ENCODE data around the gene LIN37. TPM values are rescaled to one million over a fixed set of nuclear protein-coding genes. Genes with fewer than 3 reads are reported as not detected.

LIN37 gene
- total RNA-seq, 1 donor from 2014 or later: 18.1 TPM

GRCh38 chr19:35751839-35752745 is 3.7 kb downstream of the LIN37 start:
- DNase-seq (ENCODE audit: low read depth): no peak

- no peak for DNase-seq (ENCODE audit: low read depth)
Measured at GRCh38 chr19:35752746-35753350, 4.5 kb downstream of the LIN37 start.

DNA sequence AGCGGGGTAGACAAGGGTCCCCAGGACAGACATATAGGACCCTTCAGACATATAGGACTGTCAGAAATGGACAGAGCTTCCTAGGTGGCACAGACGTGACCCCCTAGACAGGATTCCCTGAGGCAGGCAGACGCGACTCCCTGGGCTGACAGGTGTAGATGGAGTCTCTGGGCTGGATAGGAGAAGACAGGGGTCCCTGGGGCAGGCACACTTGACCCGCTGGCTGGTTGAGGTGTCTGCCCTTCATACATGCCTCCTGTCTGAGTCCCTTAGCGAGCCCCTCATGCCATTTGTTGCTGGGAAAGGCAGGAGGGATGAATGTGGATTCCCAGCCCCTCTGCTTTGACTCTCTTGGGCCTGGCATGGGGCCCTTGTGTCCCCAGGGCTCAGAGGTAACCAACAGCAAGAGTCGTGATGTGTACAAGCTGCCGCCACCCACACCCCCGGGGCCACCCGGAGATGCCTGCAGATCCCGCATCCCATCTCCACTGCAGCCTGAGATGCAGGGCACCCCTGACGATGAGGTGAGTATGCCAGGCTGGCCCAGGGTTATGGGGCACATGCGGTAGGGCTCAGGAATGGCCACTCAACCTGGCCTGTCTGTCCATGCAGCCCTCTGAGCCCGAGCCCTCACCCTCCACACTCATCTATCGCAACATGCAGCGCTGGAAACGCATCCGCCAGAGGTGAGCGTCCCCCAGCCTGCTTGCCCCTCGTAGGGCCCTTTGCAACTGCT is 5.4 kb downstream of the LIN37 start:
- DNase-seq (ENCODE audit: low read depth): no peak

DNA sequence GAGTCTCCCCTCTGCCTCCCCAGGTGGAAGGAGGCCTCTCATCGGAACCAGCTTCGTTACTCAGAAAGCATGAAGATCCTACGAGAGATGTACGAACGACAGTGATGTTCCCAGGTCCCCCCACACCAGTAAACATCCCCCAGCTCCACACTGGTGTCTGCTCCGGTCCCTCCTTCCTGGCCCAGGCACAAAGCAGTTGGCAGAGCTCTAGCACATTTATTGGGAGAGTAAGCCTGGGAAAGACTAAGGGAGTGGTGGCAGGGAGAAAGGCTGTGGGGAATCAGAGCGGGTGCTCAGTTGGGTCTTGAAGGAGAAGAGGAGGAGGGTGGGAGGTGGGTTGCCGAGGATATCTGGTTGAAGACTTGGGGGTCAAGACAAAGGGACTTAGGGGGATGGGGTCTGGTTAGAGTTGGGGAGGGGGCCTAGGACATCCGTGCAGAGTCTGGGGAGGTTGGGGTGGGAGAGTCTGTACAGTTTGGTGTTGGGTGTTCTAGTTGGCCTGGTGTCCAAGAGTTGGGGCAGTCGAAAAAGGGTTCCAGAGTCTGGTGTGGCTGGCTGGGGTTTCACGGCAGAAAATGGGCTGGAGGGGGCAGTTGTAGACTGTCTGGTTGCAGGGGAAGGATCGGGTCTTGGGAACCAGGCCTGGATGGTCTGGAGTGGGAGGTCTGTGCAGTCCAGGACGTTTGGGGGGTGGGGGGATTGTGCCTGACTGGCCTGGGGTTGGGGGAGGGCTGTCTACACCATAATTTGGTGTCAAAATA is 6.2 kb downstream of the LIN37 start:
- DNase-seq (ENCODE audit: low read depth): no peak

- DNase-seq (ENCODE audit: low read depth): no peak
Measured at GRCh38 chr19:35755131-35755549, 6.8 kb downstream of the LIN37 start.

DNA sequence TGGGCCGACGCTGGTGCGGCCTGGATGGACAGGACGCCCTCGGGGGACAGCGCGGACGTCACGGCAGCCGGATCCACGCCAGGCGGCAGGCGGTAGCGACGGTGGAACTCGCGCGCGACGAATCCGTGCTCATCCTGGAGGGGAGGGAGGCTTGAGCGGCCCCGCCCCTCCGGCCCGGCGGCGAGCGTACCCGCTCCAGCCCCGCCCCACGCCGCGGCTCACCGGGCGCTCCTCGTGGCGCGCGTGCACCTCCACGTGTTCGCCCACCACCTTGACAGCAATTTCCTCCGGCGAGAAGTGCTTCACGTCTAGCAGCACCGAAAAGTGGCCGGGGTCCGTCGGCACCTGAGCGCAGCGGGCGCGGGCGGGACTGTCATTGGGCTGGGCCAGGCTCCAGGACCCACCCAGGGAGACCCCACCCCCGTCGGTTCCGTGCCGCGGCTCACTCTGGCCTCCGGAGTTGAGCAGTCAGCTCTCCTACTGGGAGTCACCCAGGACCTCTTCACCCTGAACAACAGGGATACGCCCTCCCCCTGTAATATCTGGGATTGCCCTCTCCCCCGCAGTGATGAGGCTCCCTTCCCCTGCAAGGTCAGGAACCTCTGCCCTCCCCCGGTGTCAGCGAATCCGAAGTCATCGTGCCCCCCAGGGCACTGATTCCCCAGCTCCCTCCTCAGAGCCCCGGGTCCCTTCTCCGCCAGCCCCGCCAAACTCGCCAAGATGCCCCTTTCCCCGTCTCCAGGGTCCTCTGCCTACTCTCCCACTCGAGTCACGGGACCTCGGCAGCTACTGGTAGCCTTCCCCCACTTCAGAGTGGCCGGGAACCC is 7.4 kb downstream of the LIN37 start:
- no peak for DNase-seq (ENCODE audit: low read depth)

DNA sequence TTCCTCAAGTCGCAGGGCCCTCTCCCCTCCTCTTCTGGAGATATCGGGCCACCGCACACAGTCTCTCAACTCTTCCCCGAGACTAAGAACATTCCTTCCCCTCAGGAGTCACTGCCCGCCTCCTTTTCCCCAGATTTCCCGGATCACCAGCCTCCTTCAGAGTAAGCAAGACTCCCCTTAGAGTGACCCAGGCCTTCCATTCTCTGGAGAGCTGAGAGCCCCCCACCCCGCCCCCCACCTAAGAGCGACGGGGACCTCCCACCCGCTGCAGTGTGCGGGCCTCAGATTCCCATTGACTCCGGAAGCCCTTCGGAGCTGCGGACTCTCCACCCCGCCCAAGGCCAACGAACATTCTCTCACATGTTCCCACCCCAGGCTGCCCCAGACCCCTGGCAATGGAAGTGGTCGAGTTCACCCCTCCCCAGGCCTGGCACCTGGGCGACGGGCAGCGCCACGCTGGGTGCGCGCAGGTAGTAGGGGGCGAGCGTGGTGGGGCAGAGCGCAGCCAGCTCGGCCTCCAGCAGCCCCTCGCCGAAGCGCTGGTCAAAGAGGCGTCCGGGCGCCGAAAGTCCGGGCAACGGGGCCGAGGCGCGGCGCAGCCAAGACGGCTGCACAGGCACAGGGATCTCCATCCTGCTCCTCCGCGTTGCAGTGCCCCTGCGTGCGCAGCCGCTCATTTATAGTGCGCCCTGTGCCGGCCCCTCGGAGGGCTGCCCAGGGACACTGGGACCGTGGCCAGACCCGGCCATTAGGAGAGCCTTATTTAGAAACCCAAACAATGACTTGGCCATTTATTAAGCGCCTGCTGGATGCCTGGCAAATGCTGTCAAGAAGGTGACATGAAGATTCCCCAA is 8.2 kb downstream of the LIN37 start, which contains the start of gene HSPB6:
HSPB6 (minus strand) TSS at position 653 of the 854 bp plus-strand sequence; CDS start at position 632, 21 bp downstream.
- DNase-seq (ENCODE audit: low read depth): no peak

- DNase-seq (ENCODE audit: low read depth): peak; percentile 91
Measured at GRCh38 chr19:35757231-35757748, 8.9 kb downstream of the LIN37 start.

DNA sequence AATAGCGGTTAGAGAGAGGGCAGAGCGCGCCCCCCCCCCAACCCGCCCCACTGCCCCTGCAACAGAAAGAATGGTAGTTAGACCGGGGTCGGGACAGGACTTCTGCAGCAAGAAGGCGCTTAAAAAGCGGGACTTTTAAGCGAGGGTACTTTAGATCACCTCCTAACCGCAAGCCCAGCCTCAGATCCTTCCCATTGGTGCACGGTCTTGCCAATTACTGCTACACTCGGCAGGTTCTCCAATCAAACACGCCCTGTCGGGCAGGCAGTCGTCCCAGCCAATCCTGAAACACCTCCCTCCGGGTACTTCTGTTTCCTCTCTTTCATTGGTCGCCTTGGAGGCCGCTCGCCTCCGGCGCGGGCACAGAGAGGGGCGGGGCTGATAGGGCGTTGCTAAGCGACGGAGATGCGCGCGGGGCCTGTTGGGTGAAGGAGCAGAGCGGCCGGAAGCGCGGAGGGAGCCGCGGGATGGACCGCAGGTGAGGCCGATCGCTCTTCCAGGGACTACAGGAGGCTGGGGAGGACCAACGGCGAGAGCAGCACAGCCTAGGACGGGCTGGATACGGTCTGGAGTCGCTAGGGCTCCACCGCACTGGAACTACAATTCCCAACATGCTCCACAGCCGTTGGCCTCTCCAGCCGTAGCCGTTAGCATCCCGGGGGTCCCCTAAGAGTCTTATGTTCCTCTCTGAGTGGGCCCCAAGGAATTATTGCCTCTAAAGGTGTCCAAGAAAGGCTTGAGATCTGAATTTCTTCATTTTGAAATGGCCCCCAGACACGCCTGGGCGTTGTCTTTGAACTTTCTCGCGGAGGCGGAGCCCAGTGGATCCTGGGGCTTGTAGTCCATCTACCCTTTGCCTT is 9.6 kb downstream of the LIN37 start, which contains the start of gene PROSER3:
PROSER3 (plus strand) TSS at position 428 of the 860 bp plus-strand sequence; CDS start at position 468, 40 bp downstream.
- peak; percentile 100 for DNase-seq (ENCODE audit: low read depth)

GRCh38 chr19:35759697-35760096 is 11.3 kb downstream of the LIN37 start:
- no peak for DNase-seq (ENCODE audit: low read depth)

- no peak for DNase-seq (ENCODE audit: low read depth)
Measured at GRCh38 chr19:35760711-35761349, 12.5 kb downstream of the LIN37 start.

DNA sequence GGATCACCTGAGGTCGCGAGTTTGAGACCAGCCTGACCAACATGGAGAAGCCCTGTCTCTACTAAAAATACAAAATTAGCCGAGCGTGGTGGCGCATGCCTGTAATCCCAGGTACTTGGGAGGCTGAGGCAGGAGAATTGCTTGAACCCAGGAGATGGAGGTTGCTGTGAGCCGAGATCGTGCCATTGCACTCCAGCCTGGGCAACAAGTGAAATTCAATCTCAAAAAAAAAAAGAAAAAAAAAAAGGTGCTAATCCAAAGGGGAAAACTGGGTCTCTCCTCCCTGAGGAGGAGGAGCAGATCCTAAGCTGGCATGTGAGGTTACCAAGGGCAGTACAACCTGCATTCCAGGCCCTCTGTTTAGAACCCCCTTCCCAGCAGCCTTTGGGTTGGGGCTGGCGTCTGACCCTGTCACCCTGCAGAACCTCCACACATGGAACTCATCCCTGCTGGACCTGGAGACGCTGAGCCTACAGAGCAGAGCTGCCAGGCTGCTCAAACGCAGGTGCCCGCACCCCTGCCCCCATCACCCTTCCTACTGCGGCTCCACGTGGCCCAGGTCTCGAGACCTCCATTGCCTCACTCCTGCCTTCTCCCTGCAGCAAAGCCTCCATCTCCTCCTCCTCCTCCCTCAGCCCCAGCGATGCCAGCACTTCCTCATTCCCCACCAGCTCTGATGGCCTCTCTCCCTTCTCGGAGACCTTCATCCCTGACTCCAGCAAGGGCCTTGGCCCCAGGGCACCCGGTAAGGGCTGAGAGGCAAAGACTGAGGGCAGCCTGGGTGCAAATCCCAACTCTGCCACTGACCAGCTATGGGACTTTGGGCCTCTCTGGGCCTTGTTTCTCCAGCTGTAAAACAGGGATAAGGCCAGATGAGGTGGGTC is 16.3 kb downstream of the LIN37 start:
- no peak for DNase-seq (ENCODE audit: low read depth)

- no peak for DNase-seq (ENCODE audit: low read depth)
Measured at GRCh38 chr19:35766571-35767104, 18.3 kb downstream of the LIN37 start.

- no peak for DNase-seq (ENCODE audit: low read depth)
Measured at GRCh38 chr19:35767288-35768081, 19.1 kb downstream of the LIN37 start.

DNA sequence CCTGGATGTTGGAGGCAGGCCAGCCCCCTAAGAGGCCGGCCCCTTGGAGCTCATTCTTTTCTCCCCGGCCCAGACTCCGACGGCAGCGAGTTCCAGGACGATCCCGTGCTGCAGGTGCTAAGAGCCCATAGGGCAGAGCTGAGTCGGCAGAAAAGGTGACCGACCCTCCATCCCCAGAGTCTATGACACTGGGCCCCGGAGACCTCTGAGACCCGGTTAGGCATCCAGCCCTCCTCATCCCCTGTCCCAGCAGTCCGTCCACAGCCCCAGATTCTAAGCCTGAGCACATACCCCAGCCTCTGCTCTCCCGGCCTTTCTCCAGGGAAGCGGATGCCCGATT is 19.7 kb downstream of the LIN37 start:
- DNase-seq (ENCODE audit: low read depth): no peak
